ENCODE measurements around the gene RAB28. TPM values are rescaled to one million over a fixed set of nuclear protein-coding genes. Genes with fewer than 3 reads are reported as not detected.

Gene RAB28
- total RNA-seq, 3 donors from 2014 or later: 13.0 to 23.6 (median 14.5) TPM

GRCh38 chr4:13471400-13471799, 12.7 kb downstream of the RAB28 start:
- TF ChIP-seq CTCF (IDR thresholded peaks at IDR 0.05): no peak
- ATAC-seq (no peak), DNase-seq (no peak)
- no peaks in the 10 kb centered on the region for H3K36me3 ChIP-seq (ENCODE audit: low read depth)
- H3K9me3 ChIP-seq: no peaks in the 10 kb centered on the region
- intact Hi-C loops (cut with DNase I, micrococcal nuclease): no loop called here
- H3K4me3 ChIP-seq: no peak overlapping the region
- no peaks in the 10 kb centered on the region for H3K4me1 ChIP-seq (ENCODE audit: low read depth)

- H3K4me1 ChIP-seq (ENCODE audit: low read depth): no peaks in the 10 kb centered on the region
- H3K9me3 ChIP-seq: no peaks in the 10 kb centered on the region
- DNase-seq (no peak), ATAC-seq (no peak)
- H3K4me3 ChIP-seq: no peak overlapping the region
- intact Hi-C loops (cut with DNase I, micrococcal nuclease): no loop called here
- no peaks in the 10 kb centered on the region for H3K36me3 ChIP-seq (ENCODE audit: low read depth)
- TF ChIP-seq CTCF (IDR thresholded peaks at IDR 0.05): no peak
These were observed 13.8 kb downstream of the RAB28 start for GRCh38 chr4:13470379-13470778.

- no peaks in the 10 kb centered on the region for H3K36me3 ChIP-seq (ENCODE audit: low read depth)
- DNase-seq (no peak), ATAC-seq (no peak)
- no peaks in the 10 kb centered on the region for H3K9me3 ChIP-seq
- H3K4me3 ChIP-seq: no peak overlapping the region
- no peak for TF ChIP-seq CTCF (IDR thresholded peaks at IDR 0.05)
- H3K4me1 ChIP-seq (ENCODE audit: low read depth): no peaks in the 10 kb centered on the region
- intact Hi-C loops (cut with DNase I, micrococcal nuclease): no loop called here
These were observed 19.2 kb downstream of the RAB28 start for GRCh38 chr4:13464973-13465372.

- no peak for TF ChIP-seq CTCF (IDR thresholded peaks at IDR 0.05)
- Histone ChIP-seq H3K4me3 (no peak overlapping the region), H3K9me3 (no peaks in the 10 kb centered on the region), H3K4me1 (ENCODE audit: low read depth) (no peaks in the 10 kb centered on the region), H3K36me3 (ENCODE audit: low read depth) (no peaks in the 10 kb centered on the region)
- intact Hi-C loops (cut with DNase I, micrococcal nuclease): no loop called here
- no peak for ATAC-seq
- DNase-seq: no peak
These were observed 19.6 kb downstream of the RAB28 start for GRCh38 chr4:13464543-13464942.

- H3K4me1 ChIP-seq (ENCODE audit: low read depth): no peaks in the 10 kb centered on the region
- no peak overlapping the region for H3K4me3 ChIP-seq
- H3K36me3 ChIP-seq (ENCODE audit: low read depth): no peaks in the 10 kb centered on the region
- ATAC-seq (no peak), DNase-seq (no peak)
- no peak for TF ChIP-seq CTCF (IDR thresholded peaks at IDR 0.05)
- intact Hi-C loops (cut with DNase I, micrococcal nuclease): no loop called here
- H3K9me3 ChIP-seq: no peaks in the 10 kb centered on the region
These were observed 22.8 kb downstream of the RAB28 start for GRCh38 chr4:13461191-13461905.

DNA sequence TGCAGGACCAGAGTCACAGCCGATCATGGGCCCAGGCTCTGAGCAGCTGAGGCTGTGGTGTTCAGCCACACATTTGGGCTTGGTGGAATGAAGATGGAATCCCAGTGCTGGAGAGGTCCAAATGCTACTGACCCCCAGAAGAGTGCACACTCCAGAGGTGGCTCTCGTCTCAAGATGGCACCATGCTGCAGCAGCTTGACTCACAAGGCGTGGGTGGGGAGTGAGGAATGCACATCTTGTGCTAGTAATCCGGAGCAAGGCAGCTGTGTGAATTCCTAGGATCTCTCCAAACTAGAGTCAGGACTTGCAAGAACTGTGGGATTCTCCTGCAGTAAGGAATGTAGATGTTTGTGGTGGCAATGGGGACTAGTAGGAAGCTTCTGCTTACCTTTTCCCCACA, 28.7 kb downstream of the RAB28 start:
- Histone ChIP-seq H3K9me3 (no peaks in the 10 kb centered on the region), H3K4me3 (no peak overlapping the region), H3K36me3 (ENCODE audit: low read depth) (no peaks in the 10 kb centered on the region), H3K4me1 (ENCODE audit: low read depth) (no peaks in the 10 kb centered on the region)
- ATAC-seq (no peak), DNase-seq (no peak)
- no peak for TF ChIP-seq CTCF (IDR thresholded peaks at IDR 0.05)
- intact Hi-C loops (cut with DNase I, micrococcal nuclease): no loop called here

Data from mucosa of descending colon (tissue), 3 donors.